ENCODE measurements around the gene PTPRN2. TPM values are rescaled to one million over a fixed set of nuclear protein-coding genes. Genes with fewer than 3 reads are reported as not detected.
A peak's percentile ranks its signal among the peaks of the same experiment; 100 is the strongest.
"Not testable (repeated sequence)": the region's sequence is repeated elsewhere in the genome, so short reads cannot be mapped to it uniquely, and the experiment has no call there.

The PTPRN2 gene
- polyA plus RNA-seq, 1 donor from 2014 or later = 1.6 TPM

DNA sequence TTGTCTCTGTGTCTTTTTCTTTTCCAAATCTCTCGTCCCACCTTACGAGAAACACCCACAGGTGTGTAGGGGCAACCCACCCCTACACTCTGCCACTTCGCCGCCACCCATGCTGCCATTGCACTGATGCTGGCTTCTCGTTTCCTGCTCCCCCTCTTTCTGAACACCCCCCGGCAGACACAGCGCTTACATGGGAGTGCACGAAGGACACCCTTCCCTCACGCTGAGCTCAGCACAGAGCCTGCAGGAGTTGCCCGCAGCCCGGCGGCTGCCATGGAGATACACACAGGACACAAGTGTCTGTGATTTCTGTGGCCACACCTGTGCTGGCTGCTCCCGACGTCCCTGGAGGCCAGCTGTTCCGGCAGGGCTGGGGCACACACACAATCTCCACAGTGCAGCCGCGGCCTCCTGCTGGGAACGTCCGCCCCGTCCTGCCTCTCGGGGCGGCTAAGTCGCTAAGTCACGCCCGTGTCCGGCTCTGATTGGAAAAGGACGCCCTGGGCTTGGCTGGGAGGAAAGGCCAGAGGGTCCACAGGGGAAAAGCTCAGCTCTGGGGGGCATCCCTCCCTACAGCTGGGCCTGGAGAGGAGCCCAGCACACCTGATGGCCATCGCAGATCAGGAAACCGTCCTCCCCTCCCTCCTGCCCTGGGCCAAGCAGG lies 349.8 kb downstream of the PTPRN2 start:
- Mint-ChIP-seq H3K4me3 (peak overlapping the region in 1 of 4 donors; percentile 17), H3K27me3 (no peaks in the 10 kb centered on the region), H3K36me3 (no peaks in the 10 kb centered on the region), H3K4me1 (no peaks in the 10 kb centered on the region), H3K9me3 (peaks cover 5 to 10% (median 7%) of the 10 kb centered on the region in 3 donors), H3K27ac (no peak overlapping the region)

- peaks cover 7 to 24% (median 8%) of the 10 kb centered on the region in 3 donors for H3K9me3 Mint-ChIP-seq
- H3K4me1 Mint-ChIP-seq = no peaks in the 10 kb centered on the region
- no peaks in the 10 kb centered on the region for H3K27me3 Mint-ChIP-seq
- H3K4me3 Mint-ChIP-seq = no peak overlapping the region
- no peaks in the 10 kb centered on the region for H3K36me3 Mint-ChIP-seq
- no peak overlapping the region for H3K27ac Mint-ChIP-seq
These were observed 351.2 kb downstream of the PTPRN2 start for GRCh38 chr7:158236400-158236799.

DNA sequence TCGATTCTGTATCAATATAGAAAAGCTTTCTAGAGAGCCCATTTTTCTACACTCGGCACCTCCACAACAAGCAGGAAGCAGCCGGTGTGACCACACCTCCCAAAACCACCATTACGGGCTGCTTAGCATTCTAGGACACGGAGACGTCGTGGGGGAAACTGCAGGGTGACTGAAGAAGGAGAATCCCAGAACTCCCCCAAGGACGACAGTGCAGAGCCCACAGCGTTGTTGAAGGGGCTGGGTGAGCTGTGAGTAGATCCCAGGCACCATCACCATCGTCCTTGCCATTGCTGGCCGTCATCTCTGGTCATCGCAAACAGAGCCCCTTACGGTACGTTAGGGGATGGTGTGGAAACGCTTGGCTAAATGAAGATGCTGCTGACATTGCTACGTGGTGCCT lies 351.8 kb downstream of the PTPRN2 start:
- H3K4me3 Mint-ChIP-seq = no peak overlapping the region
- H3K27me3 Mint-ChIP-seq = no peaks in the 10 kb centered on the region
- no peak overlapping the region for H3K27ac Mint-ChIP-seq
- no peaks in the 10 kb centered on the region for H3K4me1 Mint-ChIP-seq
- H3K9me3 Mint-ChIP-seq = peaks cover 7 to 29% (median 8%) of the 10 kb centered on the region in 3 donors
- no peaks in the 10 kb centered on the region for H3K36me3 Mint-ChIP-seq

GRCh38 chr7:158229945-158230344 lies 357.7 kb downstream of the PTPRN2 start:
- Mint-ChIP-seq H3K27me3 (no peaks in the 10 kb centered on the region), H3K27ac (no peak overlapping the region), H3K9me3 (peaks cover 1 to 52% (median 10%) of the 10 kb centered on the region in 3 donors), H3K4me1 (no peaks in the 10 kb centered on the region), H3K4me3 (no peak overlapping the region), H3K36me3 (no peaks in the 10 kb centered on the region)

- Mint-ChIP-seq H3K27me3 (no peaks in the 10 kb centered on the region), H3K4me3 (no peak overlapping the region), H3K27ac (no peak overlapping the region), H3K36me3 (peaks cover 1% of the 10 kb centered on the region), H3K9me3 (peaks cover 3 to 51% (median 10%) of the 10 kb centered on the region in 3 donors), H3K4me1 (no peaks in the 10 kb centered on the region)
These were observed 358.6 kb downstream of the PTPRN2 start for GRCh38 chr7:158228986-158229385.

- no peaks in the 10 kb centered on the region for H3K4me1 Mint-ChIP-seq
- H3K36me3 Mint-ChIP-seq = peaks cover 1% of the 10 kb centered on the region
- H3K27me3 Mint-ChIP-seq = no peaks in the 10 kb centered on the region
- no peak overlapping the region for H3K27ac Mint-ChIP-seq
- no peak overlapping the region for H3K4me3 Mint-ChIP-seq
- peaks cover 4 to 51% (median 10%) of the 10 kb centered on the region in 3 donors for H3K9me3 Mint-ChIP-seq
These were observed 359.5 kb downstream of the PTPRN2 start for GRCh38 chr7:158228131-158228530.

DNA sequence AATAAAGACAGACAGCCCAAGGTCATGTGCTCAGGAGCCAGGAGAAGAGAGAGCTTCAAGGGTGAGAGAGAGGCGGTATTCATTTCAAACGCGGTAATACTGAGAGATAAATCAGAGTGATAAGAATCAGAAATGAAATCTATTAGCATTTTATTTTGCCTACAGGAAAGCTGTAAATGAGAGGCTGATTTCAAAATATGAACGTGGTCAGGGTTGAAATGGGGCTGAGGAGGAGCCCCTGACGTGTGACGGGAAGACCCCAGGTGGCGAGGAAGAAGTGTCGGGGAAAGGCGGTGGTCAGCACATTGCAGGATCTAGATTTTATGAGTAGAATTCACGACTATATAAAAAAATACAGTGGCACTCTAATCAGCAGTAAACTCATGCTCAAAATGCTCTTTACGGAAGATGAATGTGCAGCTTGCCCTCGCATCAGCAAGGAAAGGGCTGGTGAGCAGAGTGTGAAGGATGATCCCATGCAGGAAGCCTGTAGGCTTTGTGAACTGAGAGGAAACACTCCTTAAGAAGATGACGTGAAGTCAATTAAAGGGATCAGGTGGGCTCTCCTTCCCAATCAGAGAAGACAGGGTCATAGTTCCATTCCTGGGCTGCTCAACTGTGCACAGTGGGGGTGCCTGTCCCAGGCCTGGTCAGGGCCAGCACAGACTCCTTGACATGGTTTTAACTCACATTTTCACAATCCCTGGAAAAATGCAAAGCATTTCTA lies 360.2 kb downstream of the PTPRN2 start:
- H3K36me3 Mint-ChIP-seq = peaks cover 1% of the 10 kb centered on the region
- peak overlapping the region in 1 of 4 donors; percentile 32 for H3K4me3 Mint-ChIP-seq
- no peak overlapping the region for H3K27ac Mint-ChIP-seq
- H3K9me3 Mint-ChIP-seq = peaks cover 4 to 45% (median 11%) of the 10 kb centered on the region in 3 donors
- H3K27me3 Mint-ChIP-seq = no peaks in the 10 kb centered on the region
- H3K4me1 Mint-ChIP-seq = no peaks in the 10 kb centered on the region

- Mint-ChIP-seq H3K4me1 (no peaks in the 10 kb centered on the region), H3K4me3 (no peak overlapping the region), H3K27me3 (no peaks in the 10 kb centered on the region), H3K36me3 (no peaks in the 10 kb centered on the region), H3K27ac (no peak overlapping the region), H3K9me3 (peaks cover 5 to 30% (median 18%) of the 10 kb centered on the region in 3 donors)
These were observed 371.4 kb downstream of the PTPRN2 start for GRCh38 chr7:158216198-158216597.

DNA sequence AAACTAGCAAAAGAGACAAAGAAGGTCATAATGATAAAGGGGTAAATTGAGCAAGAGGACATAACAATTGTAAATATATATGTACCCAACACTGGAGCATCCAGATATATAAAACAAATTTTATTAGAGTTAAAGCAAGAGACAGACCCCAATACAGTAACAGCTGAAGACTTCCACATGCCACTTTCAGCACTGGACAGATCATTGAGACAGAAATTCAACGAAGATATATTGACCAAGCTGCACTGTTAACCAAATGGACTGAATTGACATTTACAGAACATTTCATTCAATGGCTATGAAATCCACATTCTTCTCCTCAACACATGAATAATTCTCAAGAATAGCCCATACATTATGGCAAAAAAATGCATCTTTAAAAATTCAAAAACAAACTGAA lies 378.2 kb downstream of the PTPRN2 start:
- no peak overlapping the region for H3K27ac Mint-ChIP-seq
- H3K36me3 Mint-ChIP-seq = no peaks in the 10 kb centered on the region
- H3K4me3 Mint-ChIP-seq = no peak overlapping the region
- no peaks in the 10 kb centered on the region for H3K4me1 Mint-ChIP-seq
- H3K27me3 Mint-ChIP-seq = no peaks in the 10 kb centered on the region
- peaks cover 7 to 23% (median 18%) of the 10 kb centered on the region in 3 donors for H3K9me3 Mint-ChIP-seq

GRCh38 chr7:158206341-158206740 lies 381.3 kb downstream of the PTPRN2 start:
- no peaks in the 10 kb centered on the region for H3K4me1 Mint-ChIP-seq
- H3K27ac Mint-ChIP-seq = no peak overlapping the region

DNA sequence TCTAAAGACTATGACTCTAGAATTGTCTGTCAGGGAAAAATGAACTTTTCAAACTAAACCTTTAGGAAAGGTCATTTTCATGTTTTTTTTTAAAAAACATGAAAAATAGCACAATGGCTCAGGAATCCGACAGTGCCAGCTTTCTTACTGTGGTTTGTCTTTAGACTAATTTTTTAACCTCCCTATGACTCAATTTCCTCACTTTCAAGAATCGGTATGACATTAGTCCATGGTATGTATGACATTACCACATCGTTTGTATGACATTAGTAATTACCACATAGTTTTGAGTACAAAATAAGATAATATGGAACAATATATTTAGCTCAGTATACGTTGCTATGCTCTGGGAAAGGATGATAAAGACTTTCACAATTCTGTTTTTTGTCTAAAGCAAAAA lies 383.2 kb downstream of the PTPRN2 start:
- H3K9me3 Mint-ChIP-seq = peaks cover 4 to 6% (median 5%) of the 10 kb centered on the region in 3 donors

More at GRCh38 chr7:158206341-158206740, 381.3 kb downstream of the PTPRN2 start:
- H3K36me3 Mint-ChIP-seq = no peaks in the 10 kb centered on the region
- peaks cover 3% of the 10 kb centered on the region for H3K27me3 Mint-ChIP-seq
- H3K9me3 Mint-ChIP-seq = peaks cover 6 to 16% (median 15%) of the 10 kb centered on the region in 3 donors
- no peak overlapping the region for H3K4me3 Mint-ChIP-seq

DNA sequence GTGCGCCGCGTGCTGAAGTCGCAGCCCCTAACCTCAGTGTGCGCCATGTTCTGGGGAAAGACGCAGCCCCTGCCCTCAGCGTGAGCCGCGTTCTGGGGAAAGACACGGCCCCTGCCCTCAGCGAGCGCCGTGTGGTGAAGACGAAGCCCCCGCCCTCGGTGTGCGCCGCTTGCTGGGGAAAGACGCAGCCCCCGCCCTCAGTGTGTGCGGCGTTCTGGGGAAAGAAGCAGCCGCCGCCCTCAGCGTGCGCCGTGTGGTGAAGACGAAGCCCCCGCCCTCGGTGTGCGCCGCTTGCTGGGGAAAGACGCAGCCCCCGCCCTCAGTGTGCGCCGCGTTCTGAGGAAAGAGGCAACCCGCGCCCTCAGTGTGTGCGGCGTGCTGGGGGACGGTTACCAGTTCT lies 383.7 kb downstream of the PTPRN2 start:
- H3K27me3 Mint-ChIP-seq, H3K9me3 Mint-ChIP-seq, H3K4me1 Mint-ChIP-seq, H3K4me3 Mint-ChIP-seq, H3K27ac Mint-ChIP-seq, H3K36me3 Mint-ChIP-seq: not testable (repeated sequence)

More for the DNA sequence above, 383.2 kb downstream of the PTPRN2 start:
- Mint-ChIP-seq H3K4me1 (no peaks in the 10 kb centered on the region), H3K27ac (no peak overlapping the region), H3K27me3 (peaks cover 3% of the 10 kb centered on the region), H3K4me3 (no peak overlapping the region), H3K36me3 (no peaks in the 10 kb centered on the region)

GRCh38 chr7:158194365-158194900 lies 393.2 kb downstream of the PTPRN2 start:
- Mint-ChIP-seq H3K27me3 (no peaks in the 10 kb centered on the region), H3K36me3 (no peaks in the 10 kb centered on the region), H3K9me3 (peaks cover 2 to 23% (median 15%) of the 10 kb centered on the region in 3 donors), H3K4me1 (peaks cover 0 to 2% (median 0%) of the 10 kb centered on the region in 3 donors), H3K4me3 (no peak overlapping the region), H3K27ac (no peak overlapping the region)

GRCh38 chr7:158193446-158193845 lies 394.2 kb downstream of the PTPRN2 start:
- peaks cover 2 to 21% (median 15%) of the 10 kb centered on the region in 3 donors for H3K9me3 Mint-ChIP-seq
- no peak overlapping the region for H3K4me3 Mint-ChIP-seq
- H3K27ac Mint-ChIP-seq = no peak overlapping the region
- H3K36me3 Mint-ChIP-seq = no peaks in the 10 kb centered on the region
- no peaks in the 10 kb centered on the region for H3K27me3 Mint-ChIP-seq
- peaks cover 0 to 2% (median 0%) of the 10 kb centered on the region in 3 donors for H3K4me1 Mint-ChIP-seq

DNA sequence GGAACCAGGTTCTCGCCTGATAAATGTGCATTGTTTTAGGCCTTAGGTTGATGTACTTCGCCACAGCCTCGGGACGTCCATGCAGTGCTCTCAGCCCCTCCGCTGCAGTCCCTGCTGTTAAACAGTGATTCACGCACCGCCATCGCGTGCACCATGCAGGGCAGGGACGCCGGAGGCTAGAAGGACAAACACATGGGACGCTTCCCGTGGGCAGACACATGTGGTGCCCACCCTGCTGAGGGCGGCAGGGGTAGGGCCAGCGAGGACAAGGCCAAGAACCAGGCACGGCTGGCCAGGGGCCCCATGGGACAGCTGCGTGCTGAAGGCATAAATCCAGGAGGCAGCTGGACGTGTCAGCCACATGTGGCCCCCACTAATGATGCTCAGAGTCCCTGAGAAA lies 394.7 kb downstream of the PTPRN2 start:
- no peak overlapping the region for H3K4me3 Mint-ChIP-seq
- H3K27me3 Mint-ChIP-seq = no peaks in the 10 kb centered on the region
- no peak overlapping the region for H3K27ac Mint-ChIP-seq
- H3K36me3 Mint-ChIP-seq = no peaks in the 10 kb centered on the region
- H3K4me1 Mint-ChIP-seq = peaks cover 0 to 2% (median 0%) of the 10 kb centered on the region in 3 donors
- H3K9me3 Mint-ChIP-seq = peaks cover 2 to 20% (median 15%) of the 10 kb centered on the region in 3 donors
